Glutamatergic neuron (in vitro differentiated cells): ENCODE measurements around the gene TRMT1. TPM values are rescaled to one million over a fixed set of nuclear protein-coding genes. Genes with fewer than 3 reads are reported as not detected.

Source experiments
- DNase-seq: peaks from one replicate; pipeline ENCODE4 v3.0.0; 2022
- H3K27ac Mint-ChIP-seq: one replicate; pipeline ENCODE4 v1.8.0; 2020; ENCODE audit warnings: mild to moderate bottlenecking, mixed read lengths, inconsistent platforms; ENCODE audit not compliant: unreplicated experiment
- H3K27me3 Mint-ChIP-seq: one replicate; pipeline ENCODE4 v1.8.0; 2020; ENCODE audit warnings: mild to moderate bottlenecking, moderate library complexity, mixed read lengths, inconsistent platforms; ENCODE audit not compliant: unreplicated experiment
- H3K36me3 Mint-ChIP-seq: one replicate; pipeline ENCODE4 v1.8.0; 2020; ENCODE audit warnings: mild to moderate bottlenecking, mixed read lengths, inconsistent platforms; ENCODE audit not compliant: unreplicated experiment
- H3K4me1 Mint-ChIP-seq: one replicate; pipeline ENCODE4 v1.8.0; 2020; ENCODE audit warnings: mild to moderate bottlenecking, low read depth, mixed read lengths, inconsistent platforms; ENCODE audit not compliant: unreplicated experiment
- H3K4me3 Mint-ChIP-seq: one replicate; pipeline ENCODE4 v1.8.0; 2020; ENCODE audit warnings: mild to moderate bottlenecking, mixed read lengths, inconsistent platforms; ENCODE audit not compliant: unreplicated experiment
- H3K9me3 Mint-ChIP-seq: one replicate; pipeline ENCODE4 v1.8.0; 2020; ENCODE audit warnings: mild to moderate bottlenecking, moderate library complexity, mixed read lengths, inconsistent platforms; ENCODE audit not compliant: unreplicated experiment
- total RNA-seq: library from RNA; stranded (reverse); fragmentation: NEBNext Ultra II Directional; extraction: Animal tissue kit (Norgen Biotek cat#: 25700); gene quantifications from one replicate; pipeline ENCODE4 v1.2.1, GENCODE V29; 2021; ENCODE audit not compliant: unreplicated experiment
- TF ChIP-seq, protein P1 (sequence below): fragments of 200-600 bp; sonication (generic); IDR thresholded peaks from one replicate; pipeline ENCODE4 v1.5.0; 2021; ENCODE audit not compliant: partially characterized antibody, unreplicated experiment

TRMT1 gene
- total RNA-seq, 1 donor from 2014 or later: 29.2 TPM

GRCh38 chr19:13073263-13073662 lies 43.3 kb downstream of the TRMT1 start:
- no peak overlapping the region for H3K4me3 Mint-ChIP-seq
- no peaks in the 10 kb centered on the region for H3K36me3 Mint-ChIP-seq
- H3K4me1 Mint-ChIP-seq: peaks cover 17% of the 10 kb centered on the region
- TF ChIP-seq, protein P1, sequence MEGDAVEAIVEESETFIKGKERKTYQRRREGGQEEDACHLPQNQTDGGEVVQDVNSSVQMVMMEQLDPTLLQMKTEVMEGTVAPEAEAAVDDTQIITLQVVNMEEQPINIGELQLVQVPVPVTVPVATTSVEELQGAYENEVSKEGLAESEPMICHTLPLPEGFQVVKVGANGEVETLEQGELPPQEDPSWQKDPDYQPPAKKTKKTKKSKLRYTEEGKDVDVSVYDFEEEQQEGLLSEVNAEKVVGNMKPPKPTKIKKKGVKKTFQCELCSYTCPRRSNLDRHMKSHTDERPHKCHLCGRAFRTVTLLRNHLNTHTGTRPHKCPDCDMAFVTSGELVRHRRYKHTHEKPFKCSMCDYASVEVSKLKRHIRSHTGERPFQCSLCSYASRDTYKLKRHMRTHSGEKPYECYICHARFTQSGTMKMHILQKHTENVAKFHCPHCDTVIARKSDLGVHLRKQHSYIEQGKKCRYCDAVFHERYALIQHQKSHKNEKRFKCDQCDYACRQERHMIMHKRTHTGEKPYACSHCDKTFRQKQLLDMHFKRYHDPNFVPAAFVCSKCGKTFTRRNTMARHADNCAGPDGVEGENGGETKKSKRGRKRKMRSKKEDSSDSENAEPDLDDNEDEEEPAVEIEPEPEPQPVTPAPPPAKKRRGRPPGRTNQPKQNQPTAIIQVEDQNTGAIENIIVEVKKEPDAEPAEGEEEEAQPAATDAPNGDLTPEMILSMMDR: no peak
- DNase-seq: no peak
- peaks cover 10% of the 10 kb centered on the region for H3K9me3 Mint-ChIP-seq
- H3K27ac Mint-ChIP-seq: no peak overlapping the region
- peaks cover 11% of the 10 kb centered on the region for H3K27me3 Mint-ChIP-seq

DNA sequence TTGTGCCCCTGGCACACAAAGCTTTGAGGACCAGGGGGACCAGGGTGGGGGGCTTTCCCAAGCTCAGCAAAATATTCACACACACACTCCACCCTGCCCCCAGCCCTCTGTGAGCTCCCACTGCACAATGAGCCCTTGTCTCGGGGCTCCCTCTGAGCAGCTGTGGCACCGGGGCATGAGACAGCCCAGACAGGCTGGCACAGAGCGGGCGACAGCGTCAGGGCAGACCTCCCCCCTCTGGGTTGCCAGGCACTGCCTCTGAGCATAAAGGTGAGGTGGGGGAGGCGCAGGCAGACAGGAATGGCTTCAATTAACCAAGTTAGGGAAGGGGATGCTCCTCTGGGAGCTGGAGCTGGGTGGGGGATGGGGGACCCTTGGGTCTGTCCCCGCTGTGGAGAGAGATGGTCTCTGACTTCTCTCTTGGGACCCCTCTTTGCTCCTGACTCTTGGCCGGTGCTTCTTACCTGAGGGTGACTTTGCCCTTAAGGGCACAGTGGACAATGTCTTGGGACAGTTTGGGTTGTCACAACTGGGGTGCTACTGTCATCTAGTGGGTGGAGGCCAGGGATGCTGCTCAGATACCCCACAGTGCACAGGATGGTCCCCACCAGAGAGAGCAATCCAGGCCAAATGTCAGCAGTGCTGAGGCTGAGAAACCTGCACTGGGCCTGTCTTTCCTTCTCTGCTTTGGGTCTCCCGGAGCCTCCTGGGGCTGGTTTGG lies 44.2 kb downstream of the TRMT1 start:
- TF ChIP-seq, protein P1: no peak
- peaks cover 8% of the 10 kb centered on the region for H3K9me3 Mint-ChIP-seq
- DNase-seq: no peak
- H3K27me3 Mint-ChIP-seq: peaks cover 6% of the 10 kb centered on the region
- no peak overlapping the region for H3K27ac Mint-ChIP-seq
- no peak overlapping the region for H3K4me3 Mint-ChIP-seq
- H3K36me3 Mint-ChIP-seq: no peaks in the 10 kb centered on the region
- peaks cover 11% of the 10 kb centered on the region for H3K4me1 Mint-ChIP-seq

- Mint-ChIP-seq H3K9me3 (peaks cover 4% of the 10 kb centered on the region), H3K36me3 (no peaks in the 10 kb centered on the region), H3K27me3 (peaks cover 8% of the 10 kb centered on the region), H3K4me3 (no peak overlapping the region), H3K27ac (no peak overlapping the region), H3K4me1 (peaks cover 8% of the 10 kb centered on the region)
- no peak for DNase-seq
- TF ChIP-seq, protein P1: no peak
These were observed 44.9 kb downstream of the TRMT1 start for GRCh38 chr19:13071444-13072187.

DNA sequence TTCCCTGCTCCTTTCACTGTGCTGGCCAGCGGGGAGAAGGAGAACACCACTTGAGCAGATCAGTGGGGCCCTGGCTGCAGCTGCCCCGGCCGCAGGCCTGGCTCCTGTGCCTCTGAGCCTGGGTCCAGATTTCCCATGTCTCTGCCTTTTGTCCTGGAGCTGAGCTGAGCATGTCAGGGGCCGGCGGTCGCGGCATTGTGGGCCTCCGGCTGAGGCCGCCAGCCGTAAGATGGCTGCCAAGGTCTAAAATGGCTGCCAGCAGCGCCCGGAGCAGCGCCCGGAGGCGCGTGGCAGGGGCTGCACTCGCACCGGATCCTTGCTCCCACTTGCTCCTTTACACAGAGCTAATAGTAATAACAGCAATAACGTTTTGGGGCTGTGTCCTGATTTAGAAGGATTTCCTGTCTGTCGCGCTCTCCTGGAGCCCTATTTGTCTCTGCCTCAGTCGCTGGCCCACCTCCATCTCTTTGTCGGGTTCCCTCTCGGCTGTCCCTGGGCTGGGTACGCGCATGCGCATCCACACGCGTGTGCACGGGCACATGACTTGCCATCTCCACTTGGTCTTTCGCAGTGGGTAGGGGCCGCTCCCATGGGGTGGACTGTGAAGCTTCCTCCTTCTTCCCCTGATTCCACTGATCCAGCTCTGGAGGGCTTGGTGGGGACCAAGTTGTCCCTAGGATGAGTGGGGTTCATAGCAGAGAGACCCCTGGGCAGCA lies 46.0 kb downstream of the TRMT1 start:
- no peaks in the 10 kb centered on the region for H3K36me3 Mint-ChIP-seq
- DNase-seq: no peak
- H3K4me3 Mint-ChIP-seq: peak overlapping the region; percentile 30
- peaks cover 11% of the 10 kb centered on the region for H3K27me3 Mint-ChIP-seq
- H3K9me3 Mint-ChIP-seq: peaks cover 4% of the 10 kb centered on the region
- TF ChIP-seq, protein P1: no peak
- H3K4me1 Mint-ChIP-seq: peaks cover 5% of the 10 kb centered on the region
- no peak overlapping the region for H3K27ac Mint-ChIP-seq
